K562 (cell line): Measurements from ENCODE around the gene PLCL1. TPM values are rescaled to one million over a fixed set of nuclear protein-coding genes. Genes with fewer than 3 reads are reported as not detected.

Experiments used
- ATAC-seq: fragments of 200-7000 bp; cut with Tn5 transposase; 3 replicates; pipeline ENCODE4 v1.9.1; 2020; ENCODE audit warnings: moderate library complexity
- BruUV-seq: library from RNA; stranded (reverse); fragments of 400-500 nt; replicated peaks from 2 replicates; lab custom pipeline; 2021; lab: Mats Ljungman, UMichigan
- CTCF ChIA-PET: fragments of 300-600 bp; formaldehyde crosslinking; extraction: SDS; loops from one replicate; lab custom pipeline; 2021; ENCODE audit warnings: low intra/inter-chr PET ratio; lab: Yijun Ruan, JAX
- POLR2A ChIA-PET: fragments of 300-600, 350-650 bp; sonication (Branson Sonifier 250); formaldehyde crosslinking; extraction: SDS; loops from one replicate; lab custom pipeline; 2021; ENCODE audit warnings: antibody characterized with exemption, inconsistent platforms; lab: Yijun Ruan, JAX
- DNase-seq, 4 experiments: peaks; one replicate each; pipeline versions ENCODE4 v3.0.0 to v3.0.0-alpha.2; 2011 to 2018; ENCODE audit warnings: low spot score in 3 of 4, mixed read lengths in 3 of 4; ENCODE audit errors: extremely low read depth in 1 of 4
- FAIRE-seq: peaks from 2 replicates; lab custom pipeline; 2011; peaks lifted over from hg19 to GRCh38; lab: Jason Lieb, UNC
- H2AFZ ChIP-seq: 2 replicates; pipeline ENCODE4 v1.6.0; 2011; ENCODE audit warnings: low read depth, low read length, control low read depth, inconsistent platforms
- H3K27ac ChIP-seq: fragments of 200-600 bp; 3 replicates; pipeline ENCODE4 v1.8.0; 2011; ENCODE audit warnings: low read depth, mild to moderate bottlenecking, control low read depth, inconsistent platforms, low read length, moderate library complexity, mixed read lengths; ENCODE audit errors: extremely low read depth
- H3K27me3 ChIP-seq, 2 experiments: fragments of 300-600 bp in 1 of 2; 2 replicates in 1 of 2; 3 replicates in 1 of 2; pipeline versions ENCODE4 v1.6.0 to v1.8.0; 2011; ENCODE audit warnings: inconsistent platforms in 2 of 2, low read length in 2 of 2, mild to moderate bottlenecking in 1 of 2, mixed read lengths in 1 of 2, moderate library complexity in 1 of 2; ENCODE audit not compliant: control insufficient read depth in 2 of 2, insufficient read depth in 2 of 2
- H3K36me3 ChIP-seq: fragments of 300-600 bp; 3 replicates; pipeline ENCODE4 v1.8.0; 2011; ENCODE audit warnings: mild to moderate bottlenecking, low read length, inconsistent platforms; ENCODE audit not compliant: control insufficient read depth, insufficient read depth
- H3K4me1 ChIP-seq, 2 experiments: fragments of 200-600 bp in 1 of 2; replicated peaks in 1 of 2; 2 replicates in 1 of 2; 3 replicates in 1 of 2; pipeline versions ENCODE4 v1.5.1 to v1.8.0; 2011; ENCODE audit warnings: inconsistent platforms in 2 of 2, low read length in 2 of 2, mild to moderate bottlenecking in 1 of 2, mixed read lengths in 1 of 2, moderate library complexity in 1 of 2; ENCODE audit not compliant: control insufficient read depth in 2 of 2, insufficient read depth in 2 of 2
- H3K4me2 ChIP-seq: 2 replicates; pipeline ENCODE4 v1.6.1; 2011; ENCODE audit warnings: low read length, control low read depth, inconsistent platforms, mixed read lengths; ENCODE audit not compliant: insufficient read depth
- H3K4me3 ChIP-seq: fragments of 200-600 bp; sonication (generic), shearing (Covaris generic); 2 replicates; pipeline ENCODE4 v1.5.1; 2016; ENCODE audit warnings: control low read depth, inconsistent platforms
- H3K79me2 ChIP-seq: fragments of 200-600 bp; 3 replicates; pipeline ENCODE4 v1.8.0; 2011; ENCODE audit warnings: low read length, inconsistent platforms; ENCODE audit not compliant: control insufficient read depth, insufficient read depth
- H3K9ac ChIP-seq, 2 experiments: 2 replicates each; pipeline versions ENCODE4 v1.6.0 to v1.6.1; 2011; ENCODE audit warnings: low read depth in 2 of 2, low read length in 2 of 2, control low read depth in 1 of 2, inconsistent platforms in 1 of 2, mild to moderate bottlenecking in 1 of 2, mixed read lengths in 1 of 2; ENCODE audit not compliant: insufficient read depth in 1 of 2
- H3K9me1 ChIP-seq: one replicate; pipeline ENCODE4 v1.6.0; 2011; ENCODE audit warnings: inconsistent platforms, mild to moderate bottlenecking, low read length, moderate library complexity; ENCODE audit not compliant: control insufficient read depth, insufficient read depth
- H3K9me3 ChIP-seq: replicated peaks from 2 replicates; pipeline ENCODE4 v1.5.1; 2011; ENCODE audit warnings: low read depth, low read length, inconsistent platforms; ENCODE audit not compliant: control insufficient read depth, insufficient read depth
- H4K20me1 ChIP-seq: replicated peaks from 2 replicates; pipeline ENCODE4 v1.6.1; 2011; ENCODE audit warnings: low read length, inconsistent platforms, mixed read lengths; ENCODE audit not compliant: control insufficient read depth, insufficient read depth
- GTF2E2 ChIP-seq: fragments of 200-800 bp; sonication (Bioruptor generic); IDR thresholded peaks from 2 replicates; pipeline ENCODE4 v1.6.1; 2016; ENCODE audit warnings: missing genetic modification characterization, missing compliant biosample characterization
- MYNN ChIP-seq, 2 experiments: sonication (generic); formaldehyde crosslinking in 1 of 2; IDR thresholded peaks; 2 replicates each; pipeline versions ENCODE4 v1.5.0 to v1.6.1; 2016 to 2020; ENCODE audit warnings: antibody characterized with exemption in 1 of 2, missing genetic modification reagents in 1 of 2
- PHB ChIP-seq: fragments of 250-450 bp; sonication (Bioruptor Pico); IDR thresholded peaks from 2 replicates; pipeline ENCODE4 v1.5.0; 2021
- WGBS: fragments of 100-300 bp; shearing (Covaris generic); methylation state at CpG from one replicate; pipeline ENCODE4 v1.1.6; 2016; ENCODE audit warnings: low coverage, mixed read lengths; ENCODE audit not compliant: insufficient coverage; ENCODE audit errors: missing lambda C conversion rate; 5-methylcytosine and 5-hydroxymethylcytosine counted together
- in situ Hi-C: fragments of 300-500 bp; cut with MboI; formaldehyde crosslinking; loops from 4 replicates; pipeline ENCODE4 v1.15.0; 2018; ENCODE audit warnings: inconsistent platforms, mixed read lengths
- intact Hi-C: fragments of 100-400 bp; cut with micrococcal nuclease; formaldehyde crosslinking; loops from 2 replicates; pipeline ENCODE4 v1.14.2; 2022
- polyA plus RNA-seq, 8 experiments: library from polyadenylated mRNA; depleted of rRNA in 4 of 8; stranded (reverse) in 5 of 8; unstranded in 3 of 8; fragments of >200 nt; fragmentation: Nextera tagmentation in 2 of 8; fragmentation: Illumina TruSeq in 1 of 8; extraction: Ambion mirVana in 2 of 8; extraction: Trizol in 1 of 8; gene quantifications; 2 replicates each; pipeline versions ENCODE4 v1.2.1 to v1.2.3, GENCODE V29; 2011 to 2014; ENCODE audit warnings: inconsistent platforms in 1 of 8, missing spikeins in 1 of 8
- total RNA-seq, 7 experiments: library from RNA; depleted of rRNA in 6 of 7; stranded (reverse); fragments of >200 nt in 6 of 7; fragmentation: Illumina TruSeq in 2 of 7; extraction: Trizol in 2 of 7; gene quantifications; 2 replicates each; pipeline versions ENCODE4 v1.2.1 to v1.2.3, GENCODE V29; 2011 to 2021; ENCODE audit warnings: low replicate concordance in 1 of 7
- TF ChIP-seq, protein P1 (sequence below), 2 experiments: fragments of 450-650 bp in 1 of 2; sonication (generic) in 1 of 2; formaldehyde crosslinking in 1 of 2; IDR thresholded peaks; 2 replicates each; pipeline versions ENCODE4 v1.7.1 to v1.9.0; 2016 to 2022; ENCODE audit warnings: inconsistent platforms in 1 of 2, mild to moderate bottlenecking in 1 of 2, missing genetic modification reagents in 1 of 2

The PLCL1 gene
- total and polyA plus RNA-seq, 9 of the 15 experiments (the other 6 are each of a cell fraction or from before 2014, with no cell fraction given), result 2.0 to 17.7 (median 8.6) TPM

DNA sequence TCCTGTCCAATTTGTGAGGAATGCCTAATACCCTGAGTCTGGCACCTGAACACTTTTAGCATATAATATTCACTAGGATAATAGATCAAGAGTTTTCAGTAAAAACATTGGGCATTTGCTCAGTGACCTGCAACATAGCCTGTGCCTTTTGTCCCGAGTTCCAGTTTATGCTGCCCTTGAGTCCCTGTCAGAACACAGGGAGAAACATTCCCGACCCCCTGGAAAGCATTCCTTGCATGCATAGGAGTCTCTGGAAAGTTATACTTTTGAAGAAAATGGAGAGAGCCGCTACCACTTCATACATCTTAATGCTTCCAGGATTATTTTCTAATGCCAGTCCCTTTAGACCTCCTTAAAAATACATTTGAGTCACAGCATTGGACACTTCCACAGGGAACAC is 107.3 kb downstream of the PLCL1 start:
- Histone ChIP-seq H3K27me3 (no peaks in the 10 kb centered on the region), H3K9ac (no peak overlapping the region), H2AFZ (no peak overlapping the region), H4K20me1 (no peaks in the 10 kb centered on the region), H3K4me2 (no peak overlapping the region), H3K27ac (no peak overlapping the region), H3K9me3 (no peaks in the 10 kb centered on the region), H3K79me2 (peaks cover 49% of the 10 kb centered on the region), H3K4me3 (no peak overlapping the region), H3K9me1 (no peaks in the 10 kb centered on the region), H3K4me1 (peaks cover 0 to 35% of the 10 kb centered on the region in 2 experiments; a peak in 2 of 5 replicates), H3K36me3 (peaks cover 6% of the 10 kb centered on the region; the same call in 1 of the 3 replicates)
- ChIA-PET POLR2A (no interaction called here), CTCF (no interaction called here)
- BruUV-seq, result no TSS peak
- TF ChIP-seq, protein P1, sequence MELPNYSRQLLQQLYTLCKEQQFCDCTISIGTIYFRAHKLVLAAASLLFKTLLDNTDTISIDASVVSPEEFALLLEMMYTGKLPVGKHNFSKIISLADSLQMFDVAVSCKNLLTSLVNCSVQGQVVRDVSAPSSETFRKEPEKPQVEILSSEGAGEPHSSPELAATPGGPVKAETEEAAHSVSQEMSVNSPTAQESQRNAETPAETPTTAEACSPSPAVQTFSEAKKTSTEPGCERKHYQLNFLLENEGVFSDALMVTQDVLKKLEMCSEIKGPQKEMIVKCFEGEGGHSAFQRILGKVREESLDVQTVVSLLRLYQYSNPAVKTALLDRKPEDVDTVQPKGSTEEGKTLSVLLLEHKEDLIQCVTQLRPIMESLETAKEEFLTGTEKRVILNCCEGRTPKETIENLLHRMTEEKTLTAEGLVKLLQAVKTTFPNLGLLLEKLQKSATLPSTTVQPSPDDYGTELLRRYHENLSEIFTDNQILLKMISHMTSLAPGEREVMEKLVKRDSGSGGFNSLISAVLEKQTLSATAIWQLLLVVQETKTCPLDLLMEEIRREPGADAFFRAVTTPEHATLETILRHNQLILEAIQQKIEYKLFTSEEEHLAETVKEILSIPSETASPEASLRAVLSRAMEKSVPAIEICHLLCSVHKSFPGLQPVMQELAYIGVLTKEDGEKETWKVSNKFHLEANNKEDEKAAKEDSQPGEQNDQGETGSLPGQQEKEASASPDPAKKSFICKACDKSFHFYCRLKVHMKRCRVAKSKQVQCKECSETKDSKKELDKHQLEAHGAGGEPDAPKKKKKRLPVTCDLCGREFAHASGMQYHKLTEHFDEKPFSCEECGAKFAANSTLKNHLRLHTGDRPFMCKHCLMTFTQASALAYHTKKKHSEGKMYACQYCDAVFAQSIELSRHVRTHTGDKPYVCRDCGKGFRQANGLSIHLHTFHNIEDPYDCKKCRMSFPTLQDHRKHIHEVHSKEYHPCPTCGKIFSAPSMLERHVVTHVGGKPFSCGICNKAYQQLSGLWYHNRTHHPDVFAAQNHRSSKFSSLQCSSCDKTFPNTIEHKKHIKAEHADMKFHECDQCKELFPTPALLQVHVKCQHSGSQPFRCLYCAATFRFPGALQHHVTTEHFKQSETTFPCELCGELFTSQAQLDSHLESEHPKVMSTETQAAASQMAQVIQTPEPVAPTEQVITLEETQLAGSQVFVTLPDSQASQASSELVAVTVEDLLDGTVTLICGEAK (IDR thresholded peaks at IDR 0.05), result no peak
- TF ChIP-seq, protein P1 (CRISPR knock-in tag; IDR thresholded peaks at IDR 0.05), result no peak
- no peak for TF ChIP-seq GTF2E2
- no peak for TF ChIP-seq PHB (CRISPR knock-in tag)
- TF ChIP-seq MYNN (IDR thresholded peaks at IDR 0.05), result no peak
- TF ChIP-seq MYNN (CRISPR knock-in tag; IDR thresholded peaks at IDR 0.05), result no peak
- intact Hi-C loops, result no loop called here
- ATAC-seq (no peak), DNase-seq (no peak), FAIRE-seq (no peak)
- in situ Hi-C loops, result no loop called here
- WGBS, result 100% methylated on average over 3 of the region's 3 CpGs
